NCI-H1694 treated with DMSO at 0.1 percent for 48 hours (cell line): ENCODE measurements around the gene IPPK.

ENCODE experiments used
- DNase-seq: peaks from one replicate; lab custom pipeline; 2025; lab: John Stamatoyannopoulos, UW

IPPK gene

DNA sequence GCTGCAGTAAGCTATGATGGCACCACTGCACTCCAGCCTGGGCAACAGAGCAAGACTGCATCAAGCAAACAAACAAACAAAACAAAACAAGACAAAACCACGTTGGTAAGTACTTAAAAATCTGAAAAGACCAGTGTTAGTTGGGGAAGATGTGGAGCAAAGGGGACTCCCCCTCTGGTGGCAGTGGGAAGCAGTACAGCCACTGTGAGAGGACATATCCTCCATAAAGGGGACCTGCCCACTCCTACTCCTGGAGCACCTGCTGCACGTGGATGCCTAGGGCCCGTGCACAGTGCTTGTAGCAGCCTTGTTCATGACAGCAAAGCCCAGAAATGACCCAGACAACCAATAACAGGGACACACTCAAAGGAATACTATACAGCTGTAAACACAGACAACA, 17.0 kb upstream of the IPPK start:
- no peak for DNase-seq

GRCh38 chr9:92685022-92685421, 15.1 kb upstream of the IPPK start:
- DNase-seq, result no peak

DNA sequence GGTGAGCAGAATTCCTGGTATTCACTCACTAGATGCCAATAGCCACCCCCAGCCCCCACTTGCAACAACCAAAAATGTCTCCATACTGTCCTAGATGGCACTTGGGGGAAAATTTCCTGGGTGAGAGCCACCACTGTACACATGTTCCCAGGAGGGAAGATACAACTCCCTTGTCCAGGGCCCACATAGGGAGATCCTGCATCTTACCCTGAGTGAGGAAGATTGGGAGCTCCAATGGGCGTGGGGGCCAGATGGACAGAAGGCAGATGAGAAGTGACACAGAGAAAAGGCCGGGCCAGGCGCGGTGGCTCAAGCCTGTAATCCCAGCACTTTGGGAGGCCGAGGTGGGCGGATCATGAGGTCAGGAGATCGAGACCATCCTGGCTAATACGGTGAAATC, 12.3 kb upstream of the IPPK start:
- DNase-seq, result no peak

DNA sequence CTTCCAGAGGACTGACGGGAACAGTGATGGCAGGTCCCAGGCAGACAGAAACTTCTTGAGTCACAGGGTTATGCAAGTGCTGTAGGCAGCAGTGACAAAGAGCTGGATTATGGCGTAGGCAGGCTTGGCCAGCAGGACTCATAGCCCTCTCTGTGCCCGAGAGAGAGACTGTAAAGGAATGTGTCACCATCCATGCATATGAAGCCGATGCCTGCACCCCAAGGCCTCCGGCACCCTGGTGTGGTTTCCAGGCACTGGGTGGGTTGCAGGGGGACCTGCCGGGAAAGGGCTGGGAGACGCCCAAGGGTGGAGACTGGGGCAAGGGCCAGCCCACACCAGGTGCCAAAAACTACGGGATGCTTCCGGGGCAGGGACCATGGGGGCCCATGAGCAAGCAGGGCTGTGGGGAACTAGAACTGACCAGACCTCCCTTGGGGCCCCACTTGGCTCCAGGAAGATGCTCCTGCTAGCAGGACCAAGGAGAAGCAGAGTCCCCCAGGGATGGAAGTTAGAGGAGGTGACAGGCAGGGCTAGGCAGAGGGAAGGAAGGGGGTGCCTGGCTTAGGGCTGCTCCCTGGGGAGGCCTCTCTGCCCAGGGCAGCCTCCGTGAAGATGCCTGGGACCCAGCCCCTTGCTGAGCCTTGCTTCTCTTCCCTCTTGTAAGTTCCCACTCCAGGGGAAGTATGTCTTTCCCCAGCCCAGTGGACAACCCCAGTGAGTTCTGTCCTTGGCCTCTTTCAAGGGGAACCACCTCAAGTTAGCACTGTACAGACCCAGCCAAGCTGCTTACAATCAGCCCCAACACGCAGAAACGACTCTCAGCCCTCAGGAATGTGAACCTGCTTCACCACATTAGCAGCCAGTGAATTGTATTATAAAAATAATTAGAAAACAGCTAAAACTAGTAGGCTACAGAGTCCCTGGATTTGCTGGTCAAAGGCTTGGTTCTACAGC, 10.5 kb upstream of the IPPK start:
- no peak for DNase-seq

DNA sequence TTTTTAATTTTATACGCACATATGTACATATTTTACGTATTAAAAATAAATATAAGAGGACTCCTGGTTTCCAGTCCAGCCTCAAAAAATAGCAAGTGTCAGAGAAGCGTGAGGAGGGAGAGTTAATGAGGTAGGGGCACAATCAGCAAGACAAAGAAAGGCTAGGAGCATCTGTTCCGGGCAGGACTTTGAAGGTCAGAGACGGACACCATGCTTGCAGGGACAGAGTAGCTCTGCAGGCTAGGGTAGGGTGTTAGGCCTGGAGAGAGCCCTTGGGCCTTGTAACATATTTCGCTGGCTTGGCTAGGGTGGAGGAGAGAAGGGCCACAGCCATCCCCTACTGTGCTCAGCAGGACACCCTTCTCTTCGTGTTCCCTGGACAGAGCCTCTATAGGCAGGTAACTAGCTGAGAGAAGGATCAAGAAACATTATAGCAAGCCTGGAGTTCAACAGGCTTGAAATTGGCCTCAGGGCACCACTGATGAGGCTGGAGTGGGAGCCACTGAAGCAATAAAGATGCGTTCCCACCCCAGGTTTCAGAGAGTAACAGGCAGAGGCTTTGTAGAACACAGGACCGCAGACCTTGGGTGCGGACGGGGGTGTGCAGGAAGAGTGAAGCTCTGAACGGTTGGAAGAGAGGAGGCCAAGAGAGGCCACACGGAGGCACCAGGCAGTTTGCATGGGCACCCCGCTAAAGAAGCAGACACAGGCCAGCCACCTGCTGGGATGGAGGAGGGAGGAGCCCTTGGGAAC, 9.7 kb upstream of the IPPK start:
- DNase-seq, result no peak

DNA sequence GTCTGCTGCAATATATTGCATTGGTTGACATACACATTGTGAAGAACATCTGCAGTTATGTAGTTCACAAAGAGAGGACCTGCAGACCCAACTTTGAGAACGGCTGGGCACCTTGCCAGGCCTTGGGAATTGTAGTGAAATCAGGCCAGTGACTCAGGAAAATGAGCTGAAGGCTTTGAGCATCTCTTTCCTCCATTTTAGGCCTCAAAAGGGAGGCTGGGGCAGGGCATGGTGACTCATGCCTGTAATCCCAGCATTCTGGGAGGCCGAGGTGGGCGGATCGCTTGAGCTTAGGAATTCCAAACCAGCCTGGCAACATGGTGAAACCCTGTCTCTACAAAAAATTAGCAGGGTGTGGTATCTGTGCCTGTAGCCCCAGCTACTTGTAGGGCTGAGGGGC, 1.4 kb upstream of the IPPK start:
- DNase-seq, result no peak

GRCh38 chr9:92669527-92669889, 423 bp downstream of the IPPK start:
- no peak for DNase-seq

- no peak for DNase-seq
Measured at GRCh38 chr9:92668746-92669526, 995 bp downstream of the IPPK start.

- DNase-seq, result no peak
Measured at GRCh38 chr9:92666912-92667532, 2.9 kb downstream of the IPPK start.

DNA sequence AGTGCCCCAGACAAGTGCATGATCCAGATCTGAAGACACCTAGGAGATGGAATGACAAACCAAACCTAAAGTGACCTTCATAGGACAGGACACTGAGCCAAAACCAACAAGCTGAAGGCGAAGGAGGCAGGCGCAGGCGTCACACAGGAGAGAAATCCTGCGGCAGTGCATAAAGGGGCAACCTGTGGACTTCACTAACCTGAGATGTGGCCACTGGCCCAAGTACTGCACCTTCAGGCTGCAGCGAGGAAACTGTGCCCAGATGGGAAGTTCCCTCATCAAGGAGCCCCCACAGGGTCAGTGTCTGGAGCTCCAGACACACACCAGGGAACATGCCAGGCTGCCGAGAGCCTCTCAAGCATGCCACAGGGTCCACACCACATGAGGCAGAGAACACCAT, 3.7 kb downstream of the IPPK start:
- DNase-seq, result no peak

DNA sequence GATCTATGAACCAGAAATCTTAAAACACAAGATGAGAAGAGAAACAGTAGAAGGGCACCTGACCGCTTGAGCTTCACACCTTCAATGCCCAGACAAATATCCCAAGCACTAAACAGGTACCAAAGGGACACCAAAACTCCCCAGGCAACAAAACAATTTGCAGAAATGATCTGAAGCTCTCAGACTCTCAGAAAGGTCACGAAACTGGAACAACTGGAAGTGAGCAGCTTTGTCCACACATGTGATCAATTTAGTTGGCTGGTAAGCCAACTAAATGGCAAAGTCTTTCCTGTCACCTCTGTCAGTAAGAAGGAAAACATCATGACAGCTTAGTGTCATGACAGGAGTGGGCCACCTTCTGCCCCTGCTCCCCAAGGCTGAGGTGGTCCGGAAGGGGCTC, 4.1 kb downstream of the IPPK start:
- no peak for DNase-seq

DNA sequence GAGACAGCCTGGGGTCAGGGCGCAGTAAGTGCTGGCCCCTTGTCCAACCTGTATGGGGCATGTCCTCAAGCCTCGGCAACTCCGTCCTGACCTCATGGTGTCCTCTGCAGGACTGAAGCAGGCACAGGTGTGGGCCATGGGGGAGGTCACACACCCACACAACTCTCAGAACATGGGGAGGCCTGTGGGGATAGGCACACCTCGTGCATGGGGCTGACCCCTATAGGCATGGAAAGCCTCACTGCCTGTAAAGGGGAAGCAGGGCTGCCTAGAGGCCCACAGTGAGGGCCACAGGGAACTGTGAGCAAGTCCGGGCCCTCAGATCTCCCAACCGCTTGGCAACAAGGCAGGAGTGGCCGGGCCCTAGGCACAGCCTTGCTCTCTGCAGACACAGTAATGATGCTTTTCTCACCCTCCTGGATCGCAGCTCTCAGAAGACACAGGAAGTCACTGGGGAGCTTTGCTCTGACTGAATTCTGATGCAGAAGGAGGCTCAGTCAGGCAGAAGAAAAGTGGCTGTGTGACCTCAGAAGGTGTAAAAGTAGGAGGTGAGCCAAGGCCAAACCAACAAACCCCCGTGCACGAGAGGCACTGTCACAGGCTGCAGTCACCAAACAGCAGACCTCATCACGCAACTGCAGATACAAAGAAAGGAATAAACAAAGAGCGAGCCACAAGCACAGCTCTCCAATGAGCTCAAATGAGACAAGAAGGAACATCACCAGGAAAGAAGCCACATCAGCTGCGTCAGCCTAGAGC, 5.4 kb downstream of the IPPK start:
- DNase-seq, result no peak

- no peak for DNase-seq
Measured at GRCh38 chr9:92663951-92664350, 6.0 kb downstream of the IPPK start.

GRCh38 chr9:92663126-92663525, 6.8 kb downstream of the IPPK start:
- no peak for DNase-seq

- DNase-seq, result no peak
Measured at GRCh38 chr9:92661743-92662142, 8.2 kb downstream of the IPPK start.

GRCh38 chr9:92661127-92661526, 8.8 kb downstream of the IPPK start:
- no peak for DNase-seq

DNA sequence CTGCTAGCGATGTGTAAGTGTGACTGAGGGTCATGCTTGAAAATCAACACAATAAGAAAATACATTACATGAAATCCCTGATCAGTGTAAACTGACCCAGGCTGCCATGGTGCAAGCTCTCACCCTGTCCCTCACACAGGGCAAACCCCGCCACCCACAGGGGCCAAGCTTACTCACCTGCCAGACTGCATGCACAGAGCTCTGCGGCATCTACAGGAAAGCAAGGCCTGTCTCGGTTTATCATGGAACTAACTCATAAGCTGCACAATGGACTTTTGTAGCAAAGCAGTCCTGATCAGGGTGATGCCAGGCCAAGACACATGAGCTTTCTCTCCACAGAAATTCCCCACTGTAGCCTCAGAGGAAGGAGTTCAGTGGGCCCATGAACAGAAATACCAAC, 9.7 kb downstream of the IPPK start:
- DNase-seq, result no peak

DNA sequence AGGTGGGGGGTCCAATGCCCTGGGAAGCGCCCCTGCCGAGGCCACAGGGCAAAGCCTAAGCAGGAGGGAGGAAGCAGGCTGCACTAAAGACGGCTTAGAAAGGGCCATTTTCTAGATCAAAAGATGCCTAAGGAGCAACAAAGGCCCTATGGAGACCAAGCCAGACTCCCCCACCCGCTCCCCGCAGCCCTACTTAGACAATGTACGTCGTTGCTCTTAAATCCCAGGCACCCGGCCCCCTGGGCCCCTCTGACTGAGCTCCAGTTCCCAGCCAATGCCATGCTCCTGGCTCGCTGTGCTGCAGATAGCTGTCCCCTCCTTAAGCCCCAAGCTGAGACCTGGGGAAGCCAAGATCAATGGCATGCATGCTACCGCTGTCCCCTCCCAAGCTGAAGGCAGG, 10.3 kb downstream of the IPPK start:
- DNase-seq, result no peak

DNA sequence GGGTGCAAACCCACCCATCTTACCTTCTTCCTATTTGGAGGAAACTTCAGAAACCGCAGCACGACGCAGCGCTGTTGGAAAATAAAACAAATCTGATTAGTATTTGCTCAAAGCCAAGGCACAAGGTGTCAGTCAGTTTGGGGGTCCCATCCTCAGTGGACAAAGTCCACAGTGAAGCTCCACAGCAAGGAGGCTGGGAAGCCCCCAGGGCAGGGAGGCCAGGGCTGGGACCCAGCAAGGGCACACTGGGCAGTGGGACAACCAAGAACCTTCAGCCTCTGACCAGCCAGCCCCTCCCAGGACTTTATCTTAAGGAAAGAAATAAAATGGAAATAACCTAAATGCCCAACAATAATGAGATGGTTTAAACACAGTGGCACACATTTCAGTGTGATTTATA, 11.3 kb downstream of the IPPK start:
- DNase-seq, result no peak

GRCh38 chr9:92658176-92658575, 11.8 kb downstream of the IPPK start:
- DNase-seq, result no peak

GRCh38 chr9:92657296-92658094, 12.4 kb downstream of the IPPK start:
- no peak for DNase-seq
